ENCODE data around the gene DUSP8. TPM values are rescaled to one million over a fixed set of nuclear protein-coding genes. Genes with fewer than 3 reads are reported as not detected.
"Not testable (repeated sequence)": the region's sequence is repeated elsewhere in the genome, so short reads cannot be mapped to it uniquely, and the experiment has no call there.

DUSP8 gene
- total RNA-seq, 1 donor from 2014 or later = 2.2 TPM

DNA sequence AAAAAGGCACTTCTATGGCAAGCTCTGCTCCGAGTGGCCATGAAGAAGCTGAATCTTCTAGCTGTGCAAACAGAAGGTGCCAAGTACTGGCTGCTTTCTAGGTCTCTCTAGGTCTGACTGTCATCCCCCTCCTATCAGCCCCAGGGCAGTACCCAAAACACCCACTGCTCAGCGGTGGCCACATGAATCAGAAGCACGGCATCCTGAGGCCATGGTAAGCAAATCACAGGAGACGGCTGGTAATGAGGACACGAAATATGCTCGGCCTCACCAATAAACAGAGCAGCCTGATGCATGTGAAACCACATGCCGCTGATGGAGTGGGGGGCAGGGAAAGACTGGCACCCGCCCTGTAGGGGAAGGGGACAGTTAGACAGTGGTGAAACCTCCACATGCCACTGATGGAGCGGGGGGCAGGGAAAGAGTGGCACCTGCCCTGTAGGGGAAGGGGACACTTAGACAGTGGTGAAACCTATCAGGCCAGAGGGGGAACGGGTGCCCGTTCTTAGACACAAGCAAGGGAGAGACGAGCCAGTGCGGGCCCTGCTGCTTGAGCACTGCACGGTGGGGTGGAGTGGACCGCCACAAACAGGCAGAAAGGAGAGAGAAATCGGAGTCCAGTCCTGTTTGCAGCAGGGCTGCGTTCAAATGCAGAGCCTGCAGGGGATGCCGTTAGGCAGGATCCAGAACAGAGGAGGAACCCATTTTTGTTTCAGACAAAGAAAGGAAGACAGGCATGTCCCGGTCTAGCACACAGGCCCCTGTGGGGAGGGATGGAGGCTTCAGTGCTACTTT is 55.6 kb downstream of the DUSP8 start:
- peaks cover 25% of the 10 kb centered on the region for H3K4me1 Mint-ChIP-seq (ENCODE audit: unreplicated experiment)
- peaks cover 4% of the 10 kb centered on the region for H3K36me3 Mint-ChIP-seq (ENCODE audit: low read depth, unreplicated experiment)
- TF ChIP-seq, protein P1, sequence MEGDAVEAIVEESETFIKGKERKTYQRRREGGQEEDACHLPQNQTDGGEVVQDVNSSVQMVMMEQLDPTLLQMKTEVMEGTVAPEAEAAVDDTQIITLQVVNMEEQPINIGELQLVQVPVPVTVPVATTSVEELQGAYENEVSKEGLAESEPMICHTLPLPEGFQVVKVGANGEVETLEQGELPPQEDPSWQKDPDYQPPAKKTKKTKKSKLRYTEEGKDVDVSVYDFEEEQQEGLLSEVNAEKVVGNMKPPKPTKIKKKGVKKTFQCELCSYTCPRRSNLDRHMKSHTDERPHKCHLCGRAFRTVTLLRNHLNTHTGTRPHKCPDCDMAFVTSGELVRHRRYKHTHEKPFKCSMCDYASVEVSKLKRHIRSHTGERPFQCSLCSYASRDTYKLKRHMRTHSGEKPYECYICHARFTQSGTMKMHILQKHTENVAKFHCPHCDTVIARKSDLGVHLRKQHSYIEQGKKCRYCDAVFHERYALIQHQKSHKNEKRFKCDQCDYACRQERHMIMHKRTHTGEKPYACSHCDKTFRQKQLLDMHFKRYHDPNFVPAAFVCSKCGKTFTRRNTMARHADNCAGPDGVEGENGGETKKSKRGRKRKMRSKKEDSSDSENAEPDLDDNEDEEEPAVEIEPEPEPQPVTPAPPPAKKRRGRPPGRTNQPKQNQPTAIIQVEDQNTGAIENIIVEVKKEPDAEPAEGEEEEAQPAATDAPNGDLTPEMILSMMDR (IDR thresholded peaks at IDR 0.05; ENCODE audit: unreplicated experiment) = no peak
- H3K27ac Mint-ChIP-seq (ENCODE audit: unreplicated experiment) = no peak overlapping the region
- H3K27me3 Mint-ChIP-seq (ENCODE audit: unreplicated experiment) = peaks cover 4% of the 10 kb centered on the region
- no peaks in the 10 kb centered on the region for H3K9me3 Mint-ChIP-seq (ENCODE audit: unreplicated experiment)
- DNase-seq (ENCODE audit: low spot score) = no peak
- H3K4me3 Mint-ChIP-seq (ENCODE audit: unreplicated experiment) = no peak overlapping the region

DNA sequence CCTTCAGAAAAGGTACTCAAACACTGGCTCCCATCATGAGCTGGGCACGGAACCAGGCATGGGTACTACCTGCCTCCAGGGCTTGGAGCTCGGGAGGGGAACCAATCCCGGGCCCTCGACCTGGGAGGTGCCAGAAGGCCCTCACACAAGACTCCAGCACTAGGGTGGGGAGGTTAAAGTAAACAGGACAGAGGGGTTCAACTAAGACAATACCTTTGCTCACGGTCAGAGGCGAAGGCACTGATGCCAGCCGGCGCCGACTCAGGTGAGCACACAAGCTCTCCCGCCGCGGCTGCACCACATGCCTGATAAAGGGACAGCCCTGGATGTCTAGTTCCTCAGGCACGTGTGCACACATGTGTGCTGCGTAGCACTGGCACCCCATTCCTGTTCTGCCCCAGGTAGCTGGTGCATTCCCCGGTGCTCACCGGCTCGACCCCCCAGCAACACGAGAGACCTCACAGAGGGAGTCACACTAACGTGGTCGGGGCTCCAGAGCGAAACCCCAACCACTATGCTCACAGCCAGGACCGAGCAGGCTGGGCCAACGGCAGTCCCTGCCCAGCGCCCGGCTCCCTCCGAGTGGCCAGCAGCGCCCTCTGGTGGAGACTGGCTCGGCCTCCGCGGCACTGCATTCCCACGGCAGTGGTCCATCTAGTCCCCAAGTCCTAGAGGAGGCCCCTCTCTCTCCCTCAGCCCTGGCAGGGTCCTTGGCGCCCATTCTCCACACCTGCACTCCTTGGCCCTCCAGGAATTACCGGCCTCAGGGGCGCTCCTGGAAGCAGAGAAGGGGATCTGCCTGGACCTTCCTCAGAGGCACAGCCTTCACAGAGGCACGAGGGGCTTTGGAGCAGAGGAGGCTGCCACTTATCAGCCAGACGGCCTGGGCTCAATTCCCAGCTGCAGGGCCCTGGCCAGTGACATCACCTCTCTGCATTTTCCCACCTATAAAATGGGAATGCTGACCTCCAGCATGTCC is 56.7 kb downstream of the DUSP8 start:
- TF ChIP-seq, protein P1 (IDR thresholded peaks at IDR 0.05; ENCODE audit: unreplicated experiment) = peak; percentile 87
- Mint-ChIP-seq H3K9me3 (ENCODE audit: unreplicated experiment) (no peaks in the 10 kb centered on the region), H3K4me1 (ENCODE audit: unreplicated experiment) (peaks cover 25% of the 10 kb centered on the region), H3K36me3 (ENCODE audit: low read depth, unreplicated experiment) (peaks cover 4% of the 10 kb centered on the region), H3K27me3 (ENCODE audit: unreplicated experiment) (peaks cover 4% of the 10 kb centered on the region), H3K4me3 (ENCODE audit: unreplicated experiment) (no peak overlapping the region), H3K27ac (ENCODE audit: unreplicated experiment) (no peak overlapping the region)
- DNase-seq (ENCODE audit: low spot score) = peak; percentile 95

DNA sequence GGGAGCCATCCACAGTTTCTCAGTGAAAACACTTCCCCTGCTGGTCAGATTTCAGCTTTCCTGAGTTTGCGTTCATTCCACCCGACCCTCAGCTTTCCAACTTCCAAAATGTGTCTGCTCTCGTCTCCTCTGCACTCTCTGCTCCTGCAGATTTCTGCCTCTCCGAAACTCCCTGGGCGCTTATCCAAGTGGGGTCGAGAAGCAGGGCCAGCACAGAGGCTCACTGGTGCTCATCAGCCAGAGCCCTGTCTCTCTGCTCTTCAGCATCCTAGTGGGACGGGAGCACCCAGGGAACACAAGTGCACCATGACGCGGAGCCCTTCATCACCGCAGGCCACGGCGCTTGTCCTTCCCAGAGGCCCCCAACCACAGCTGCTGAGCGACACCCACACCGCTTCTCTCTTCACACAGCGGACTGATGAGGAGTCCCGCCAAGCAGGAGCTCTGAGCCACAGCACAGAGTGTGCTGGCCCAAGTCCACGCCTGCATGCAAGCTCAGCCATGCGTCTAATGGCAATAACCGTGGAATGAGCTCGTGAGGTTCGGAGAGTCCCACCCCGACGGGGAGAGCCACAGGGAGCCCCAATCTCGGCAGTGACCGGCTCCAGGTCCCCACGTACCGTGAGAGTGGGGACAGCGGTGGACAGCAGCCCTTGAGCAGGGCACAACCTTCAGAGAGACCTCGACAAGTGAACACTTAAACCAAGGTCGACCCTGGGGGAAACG is 57.6 kb downstream of the DUSP8 start:
- no peak overlapping the region for H3K4me3 Mint-ChIP-seq (ENCODE audit: unreplicated experiment)

DNA sequence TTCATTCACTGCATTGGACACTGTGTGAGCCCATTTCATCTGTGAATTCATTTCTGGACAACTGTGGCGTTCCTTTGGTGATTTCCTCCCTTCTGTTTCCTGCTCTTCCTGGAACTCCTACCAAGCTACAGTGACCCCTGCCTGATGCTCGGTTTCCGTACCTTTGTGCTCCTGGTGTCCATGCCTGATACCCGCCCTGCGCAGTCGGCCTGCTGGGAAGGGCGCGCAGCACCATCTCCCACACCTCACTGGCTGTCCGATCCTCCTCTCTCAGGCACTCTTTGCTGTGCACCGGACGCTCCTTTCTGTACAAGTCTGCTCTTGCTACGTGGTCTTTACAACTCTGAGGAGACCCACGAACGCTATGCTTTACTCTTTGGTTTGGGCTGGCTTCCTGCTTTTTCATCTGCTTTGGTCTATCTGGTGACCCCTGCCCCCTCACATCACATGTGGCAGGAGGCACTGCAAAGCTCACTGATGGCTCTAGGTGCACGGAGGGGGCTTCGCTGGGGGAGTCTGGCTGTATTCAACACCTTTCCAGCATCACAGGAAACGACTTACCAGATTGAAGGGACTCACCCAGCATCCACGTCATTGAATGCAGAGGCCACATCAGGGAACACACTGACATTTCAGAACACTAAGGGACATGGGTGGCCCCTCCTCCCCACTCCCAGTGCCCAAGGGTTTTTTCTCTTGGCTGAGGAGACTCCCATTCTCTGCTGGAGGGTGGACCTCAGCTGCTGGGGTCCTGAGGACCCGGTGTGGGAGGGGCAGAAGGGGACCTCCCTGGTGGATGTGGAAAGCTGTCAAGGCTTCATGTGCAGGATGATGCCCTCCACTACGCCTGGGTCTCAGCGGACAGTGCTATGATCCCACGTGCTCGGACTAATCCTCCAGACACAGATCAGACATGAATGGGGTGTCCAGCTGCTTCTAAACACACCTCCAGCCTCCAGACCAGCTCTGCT is 58.5 kb downstream of the DUSP8 start:
- Mint-ChIP-seq H3K27me3 (ENCODE audit: unreplicated experiment) (peaks cover 4% of the 10 kb centered on the region), H3K9me3 (ENCODE audit: unreplicated experiment) (no peaks in the 10 kb centered on the region), H3K36me3 (ENCODE audit: low read depth, unreplicated experiment) (peaks cover 4% of the 10 kb centered on the region), H3K27ac (ENCODE audit: unreplicated experiment) (peak overlapping the region; percentile 26), H3K4me3 (ENCODE audit: unreplicated experiment) (no peak overlapping the region), H3K4me1 (ENCODE audit: unreplicated experiment) (peaks cover 25% of the 10 kb centered on the region)
- TF ChIP-seq, protein P1 (IDR thresholded peaks at IDR 0.05; ENCODE audit: unreplicated experiment) = no peak
- no peak for DNase-seq (ENCODE audit: low spot score)

More for the DNA sequence above, 57.6 kb downstream of the DUSP8 start:
- peaks cover 4% of the 10 kb centered on the region for H3K36me3 Mint-ChIP-seq (ENCODE audit: low read depth, unreplicated experiment)
- no peak for DNase-seq (ENCODE audit: low spot score)
- no peaks in the 10 kb centered on the region for H3K9me3 Mint-ChIP-seq (ENCODE audit: unreplicated experiment)
- peaks cover 4% of the 10 kb centered on the region for H3K27me3 Mint-ChIP-seq (ENCODE audit: unreplicated experiment)
- TF ChIP-seq, protein P1 (IDR thresholded peaks at IDR 0.05; ENCODE audit: unreplicated experiment) = no peak
- H3K27ac Mint-ChIP-seq (ENCODE audit: unreplicated experiment) = no peak overlapping the region
- H3K4me1 Mint-ChIP-seq (ENCODE audit: unreplicated experiment) = peaks cover 25% of the 10 kb centered on the region

DNA sequence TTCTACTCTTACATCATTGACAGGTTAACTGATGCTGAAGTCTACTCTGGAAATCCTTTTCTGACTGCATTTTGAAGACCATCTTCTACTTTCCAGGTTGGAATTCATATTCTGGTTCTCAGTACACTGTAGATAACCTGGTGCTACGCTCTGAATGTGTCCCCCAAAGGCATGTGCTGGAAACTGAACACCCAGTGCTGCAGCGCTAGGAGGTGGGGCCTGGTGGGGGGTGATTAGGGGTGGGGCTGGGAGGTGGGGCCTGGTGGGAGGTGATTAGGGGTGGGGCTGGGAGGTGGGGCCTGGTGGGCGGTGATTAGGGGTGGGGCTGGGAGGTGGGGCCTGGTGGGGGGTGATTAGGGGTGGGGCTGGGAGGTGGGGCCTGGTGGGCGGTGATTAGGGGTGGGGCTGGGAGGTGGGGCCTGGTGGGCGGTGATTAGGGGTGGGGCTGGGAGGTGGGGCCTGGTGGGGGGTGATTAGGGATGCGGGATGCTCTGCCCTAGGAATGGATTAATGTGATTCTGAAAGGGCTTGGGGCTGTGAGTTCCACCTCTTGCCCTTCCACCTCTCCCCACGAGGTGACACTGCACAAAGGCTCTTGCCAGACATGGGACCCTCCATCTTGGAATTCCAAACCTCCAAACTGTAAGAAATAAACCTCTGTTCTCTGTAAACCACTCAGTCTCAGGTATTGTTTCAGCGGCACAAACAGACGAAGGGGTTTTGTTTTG is 59.4 kb downstream of the DUSP8 start:
- H3K4me3 Mint-ChIP-seq (ENCODE audit: unreplicated experiment); DNase-seq (ENCODE audit: low spot score); H3K9me3 Mint-ChIP-seq (ENCODE audit: unreplicated experiment); H3K27me3 Mint-ChIP-seq (ENCODE audit: unreplicated experiment); H3K36me3 Mint-ChIP-seq (ENCODE audit: low read depth, unreplicated experiment); H3K27ac Mint-ChIP-seq (ENCODE audit: unreplicated experiment): not testable (repeated sequence)
- H3K4me1 Mint-ChIP-seq (ENCODE audit: unreplicated experiment) = peaks cover 26% of the 10 kb centered on the region
